Osteoblast (primary cell): ENCODE results near the gene ASCL5. TPM values are rescaled to one million over a fixed set of nuclear protein-coding genes. Genes with fewer than 3 reads are reported as not detected.

Experiments used
- DNase-seq: peaks from one replicate; pipeline ENCODE4 v3.0.0; 2011; ENCODE audit warnings: low spot score, mixed read lengths; ENCODE audit not compliant: insufficient read length; ENCODE audit errors: missing footprints
- H2AFZ ChIP-seq: 2 replicates; pipeline ENCODE4 v1.6.0; 2011; ENCODE audit warnings: mild to moderate bottlenecking, low read length
- H3K27ac ChIP-seq: 2 replicates; pipeline ENCODE4 v1.5.1; 2011; ENCODE audit warnings: mild to moderate bottlenecking, low read depth, low read length, moderate library complexity
- H3K27me3 ChIP-seq: 2 replicates; pipeline ENCODE4 v1.6.0; 2012; ENCODE audit warnings: mild to moderate bottlenecking, control low read depth, inconsistent platforms, low read length, moderate library complexity; ENCODE audit not compliant: insufficient read depth
- H3K36me3 ChIP-seq: 2 replicates; pipeline ENCODE4 v1.5.1; 2011; ENCODE audit warnings: mild to moderate bottlenecking, low read length, control low read depth, moderate library complexity; ENCODE audit not compliant: insufficient read depth
- H3K4me1 ChIP-seq: 2 replicates; pipeline ENCODE4 v1.5.1; 2011; ENCODE audit warnings: mild to moderate bottlenecking, low read length, control low read depth, moderate library complexity; ENCODE audit not compliant: insufficient read depth
- H3K4me2 ChIP-seq: 2 replicates; pipeline ENCODE4 v1.6.0; 2011; ENCODE audit warnings: mild to moderate bottlenecking, low read length; ENCODE audit not compliant: insufficient read depth
- H3K4me3 ChIP-seq: fragments of 200-600 bp; sonication (generic); 3 replicates; pipeline ENCODE4 v1.5.1; 2012; ENCODE audit warnings: mild to moderate bottlenecking, low read length, inconsistent platforms; ENCODE audit not compliant: insufficient read depth
- H3K79me2 ChIP-seq: 2 replicates; pipeline ENCODE4 v1.6.0; 2012; ENCODE audit warnings: mild to moderate bottlenecking, low read length, control low read depth, inconsistent platforms; ENCODE audit not compliant: insufficient read depth
- H3K9me3 ChIP-seq: 2 replicates; pipeline ENCODE4 v1.5.1; 2011; ENCODE audit warnings: low read depth, low read length, control low read depth
- H4K20me1 ChIP-seq: 2 replicates; pipeline ENCODE4 v1.6.0; 2012; ENCODE audit warnings: mild to moderate bottlenecking, low read length, control low read depth; ENCODE audit not compliant: insufficient read depth
- total RNA-seq: library from RNA; depleted of rRNA; stranded (reverse); fragments of >200 nt; gene quantifications from 2 replicates; pipeline ENCODE4 v1.2.3, GENCODE V29; 2012
- TF ChIP-seq, protein P1 (sequence below): IDR thresholded peaks from 2 replicates; pipeline ENCODE4 v1.5.1; 2011; ENCODE audit warnings: mild to moderate bottlenecking, low read depth, low read length, moderate library complexity; ENCODE audit errors: extremely low read depth

The ASCL5 gene
- total RNA-seq, 1 donor, result not detected

DNA sequence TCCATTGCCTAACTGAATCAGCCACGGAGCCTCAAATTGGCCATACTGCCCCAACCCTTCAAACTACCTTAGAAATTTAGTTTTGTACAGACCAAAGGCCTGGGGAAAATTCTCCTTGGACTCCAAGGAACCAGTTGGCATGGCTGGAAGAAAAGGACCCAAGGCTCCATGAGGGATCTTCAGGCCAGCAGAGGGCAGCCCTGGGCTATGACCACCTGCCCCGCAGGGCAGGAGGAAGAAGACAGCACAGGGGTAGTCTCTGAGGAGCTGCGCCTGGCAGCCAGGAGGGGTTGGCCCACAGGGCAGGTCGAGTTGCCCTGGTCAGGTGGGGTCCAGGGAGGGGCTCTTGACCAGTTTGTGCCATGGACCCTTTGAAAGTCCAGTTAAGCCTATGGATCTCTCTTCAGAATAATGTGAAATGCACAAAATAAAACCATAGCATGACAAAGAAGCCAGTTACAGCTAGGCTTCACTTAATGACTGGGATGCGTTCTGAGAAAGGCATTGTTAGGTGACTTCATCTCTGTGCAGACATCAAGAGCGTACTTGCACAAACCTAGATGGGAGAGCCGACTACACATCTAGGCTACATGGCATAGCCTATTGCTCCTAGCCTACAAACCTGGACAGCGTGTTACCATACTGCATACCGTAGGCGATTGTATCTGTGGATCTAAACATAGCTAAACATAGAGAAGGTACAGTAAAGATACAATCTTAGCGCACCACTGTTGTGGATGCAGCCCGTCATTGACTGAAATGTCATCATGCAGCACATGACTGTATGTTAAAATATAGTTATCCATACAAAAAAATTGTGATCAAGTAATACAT lies 40.9 kb downstream of the ASCL5 start:
- DNase-seq, result peak; percentile 93
- Histone ChIP-seq H3K36me3 (no peaks in the 10 kb centered on the region), H3K4me2 (no peak overlapping the region), H3K4me3 (no peak overlapping the region), H3K9me3 (no peaks in the 10 kb centered on the region), H3K27me3 (peaks cover 41% of the 10 kb centered on the region), H4K20me1 (no peaks in the 10 kb centered on the region), H2AFZ (no peak overlapping the region), H3K4me1 (no peaks in the 10 kb centered on the region), H3K27ac (no peak overlapping the region), H3K79me2 (no peaks in the 10 kb centered on the region)
- TF ChIP-seq, protein P1, sequence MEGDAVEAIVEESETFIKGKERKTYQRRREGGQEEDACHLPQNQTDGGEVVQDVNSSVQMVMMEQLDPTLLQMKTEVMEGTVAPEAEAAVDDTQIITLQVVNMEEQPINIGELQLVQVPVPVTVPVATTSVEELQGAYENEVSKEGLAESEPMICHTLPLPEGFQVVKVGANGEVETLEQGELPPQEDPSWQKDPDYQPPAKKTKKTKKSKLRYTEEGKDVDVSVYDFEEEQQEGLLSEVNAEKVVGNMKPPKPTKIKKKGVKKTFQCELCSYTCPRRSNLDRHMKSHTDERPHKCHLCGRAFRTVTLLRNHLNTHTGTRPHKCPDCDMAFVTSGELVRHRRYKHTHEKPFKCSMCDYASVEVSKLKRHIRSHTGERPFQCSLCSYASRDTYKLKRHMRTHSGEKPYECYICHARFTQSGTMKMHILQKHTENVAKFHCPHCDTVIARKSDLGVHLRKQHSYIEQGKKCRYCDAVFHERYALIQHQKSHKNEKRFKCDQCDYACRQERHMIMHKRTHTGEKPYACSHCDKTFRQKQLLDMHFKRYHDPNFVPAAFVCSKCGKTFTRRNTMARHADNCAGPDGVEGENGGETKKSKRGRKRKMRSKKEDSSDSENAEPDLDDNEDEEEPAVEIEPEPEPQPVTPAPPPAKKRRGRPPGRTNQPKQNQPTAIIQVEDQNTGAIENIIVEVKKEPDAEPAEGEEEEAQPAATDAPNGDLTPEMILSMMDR, result peak; percentile 79

- TF ChIP-seq, protein P1, result no peak
- Histone ChIP-seq H3K4me2 (no peak overlapping the region), H3K9me3 (no peaks in the 10 kb centered on the region), H3K36me3 (no peaks in the 10 kb centered on the region), H3K4me1 (no peaks in the 10 kb centered on the region), H3K79me2 (no peaks in the 10 kb centered on the region), H4K20me1 (no peaks in the 10 kb centered on the region), H3K4me3 (no peak overlapping the region), H3K27me3 (peaks cover 45% of the 10 kb centered on the region), H2AFZ (no peak overlapping the region), H3K27ac (no peak overlapping the region)
- DNase-seq, result no peak
Measured at GRCh38 chr1:201084295-201084694, 42.7 kb downstream of the ASCL5 start.

DNA sequence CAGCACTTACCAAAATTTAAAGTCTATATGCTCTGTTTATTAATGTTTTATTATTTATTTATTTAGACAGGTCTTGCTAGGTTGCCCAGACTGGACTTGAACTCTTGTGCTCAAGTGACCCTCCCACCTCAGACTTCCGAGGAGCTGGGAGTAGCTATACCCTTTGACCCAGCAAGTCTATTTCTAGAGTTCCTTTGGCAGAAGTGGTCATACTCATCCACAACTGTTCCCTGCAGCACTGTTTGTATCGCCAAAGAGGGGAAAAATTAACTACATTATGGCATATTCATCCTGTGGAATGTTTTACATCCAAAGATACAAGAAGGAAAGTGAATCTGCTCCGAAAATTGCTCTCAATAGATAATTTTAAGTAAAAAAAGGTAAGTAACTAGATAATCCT lies 43.2 kb downstream of the ASCL5 start:
- Histone ChIP-seq H3K79me2 (no peaks in the 10 kb centered on the region), H3K4me1 (no peaks in the 10 kb centered on the region), H3K4me3 (no peak overlapping the region), H2AFZ (no peak overlapping the region), H3K4me2 (no peak overlapping the region), H3K9me3 (no peaks in the 10 kb centered on the region), H3K36me3 (no peaks in the 10 kb centered on the region), H3K27me3 (peaks cover 42% of the 10 kb centered on the region), H3K27ac (no peak overlapping the region), H4K20me1 (no peaks in the 10 kb centered on the region)
- TF ChIP-seq, protein P1, result no peak
- no peak for DNase-seq

- H3K27ac ChIP-seq, result no peak overlapping the region
- TF ChIP-seq, protein P1, result no peak
- H3K4me3 ChIP-seq, result no peak overlapping the region
- H3K79me2 ChIP-seq, result no peaks in the 10 kb centered on the region
- H3K36me3 ChIP-seq, result no peaks in the 10 kb centered on the region
- no peaks in the 10 kb centered on the region for H3K9me3 ChIP-seq
- DNase-seq, result no peak
- H3K27me3 ChIP-seq, result peaks cover 35% of the 10 kb centered on the region
- no peaks in the 10 kb centered on the region for H4K20me1 ChIP-seq
- H3K4me2 ChIP-seq, result no peak overlapping the region
- H3K4me1 ChIP-seq, result no peaks in the 10 kb centered on the region
- no peak overlapping the region for H2AFZ ChIP-seq
Measured at GRCh38 chr1:201080135-201080534, 46.8 kb downstream of the ASCL5 start.
